Measurements from ENCODE around the gene ITGA3.

GRCh38 chr17:50046179-50046578 lies 9.7 kb upstream of the ITGA3 start:
- TF ChIP-seq CTCF (conservative IDR thresholded peaks at IDR 0.05; ENCODE audit: low read length) = no peak
- TF ChIP-seq EZH2phosphoT487 (IDR thresholded peaks at IDR 0.05; ENCODE audit: borderline replicate concordance) = no peak
